ENCODE results near the gene MTA3. TPM values are rescaled to one million over a fixed set of nuclear protein-coding genes. Genes with fewer than 3 reads are reported as not detected.

The MTA3 gene
- total RNA-seq, 1 donor, result 34.1 TPM

GRCh38 chr2:42743659-42743990 is 175.2 kb downstream of the MTA3 start:
- TF ChIP-seq CTCF (IDR thresholded peaks at IDR 0.05; ENCODE audit: insufficient read depth, low read length), result no peak

GRCh38 chr2:42744545-42745082 is 176.2 kb downstream of the MTA3 start:
- no peak for TF ChIP-seq CTCF (IDR thresholded peaks at IDR 0.05; ENCODE audit: insufficient read depth, low read length)
- H3K4me3 ChIP-seq (ENCODE audit: low read depth, low read length), result no peak overlapping the region
- no peak for DNase-seq (ENCODE audit: low read depth)

More at GRCh38 chr2:42743659-42743990, 175.2 kb downstream of the MTA3 start:
- DNase-seq (ENCODE audit: low read depth), result no peak
- no peak overlapping the region for H3K4me3 ChIP-seq (ENCODE audit: low read depth, low read length)

GRCh38 chr2:42747422-42747821 is 179.0 kb downstream of the MTA3 start:
- H3K4me3 ChIP-seq (ENCODE audit: low read depth, low read length), result no peak overlapping the region
- no peak for DNase-seq (ENCODE audit: low read depth)
- no peak for TF ChIP-seq CTCF (IDR thresholded peaks at IDR 0.05; ENCODE audit: insufficient read depth, low read length)

- no peak overlapping the region for H3K4me3 ChIP-seq (ENCODE audit: low read depth, low read length)
- no peak for TF ChIP-seq CTCF (IDR thresholded peaks at IDR 0.05; ENCODE audit: insufficient read depth, low read length)
- DNase-seq (ENCODE audit: low read depth), result no peak
Observed at GRCh38 chr2:42748840-42749239, 180.4 kb downstream of the MTA3 start.

DNA sequence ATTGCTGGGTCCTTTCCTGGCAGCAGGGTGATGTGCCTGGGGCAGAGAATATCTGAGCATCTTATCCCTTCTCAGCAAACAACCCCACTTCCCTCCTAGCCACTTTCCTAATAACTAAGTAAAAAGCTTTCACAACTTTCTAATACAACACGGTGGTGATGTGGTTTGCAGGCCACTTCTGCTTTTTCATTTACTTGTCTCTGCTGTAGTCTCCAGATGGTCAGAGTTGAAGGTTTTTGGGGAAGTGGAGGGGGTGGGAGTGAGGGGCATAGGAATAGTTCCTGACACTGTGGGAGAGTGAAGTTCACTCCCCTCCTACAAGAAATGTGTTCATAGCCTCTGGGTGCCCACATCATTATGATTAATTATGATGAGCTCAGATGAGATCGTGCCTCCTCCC is 183.9 kb downstream of the MTA3 start:
- no peak for DNase-seq (ENCODE audit: low read depth)
- no peak for TF ChIP-seq CTCF (IDR thresholded peaks at IDR 0.05; ENCODE audit: insufficient read depth, low read length)
- no peak overlapping the region for H3K4me3 ChIP-seq (ENCODE audit: low read depth, low read length)

DNA sequence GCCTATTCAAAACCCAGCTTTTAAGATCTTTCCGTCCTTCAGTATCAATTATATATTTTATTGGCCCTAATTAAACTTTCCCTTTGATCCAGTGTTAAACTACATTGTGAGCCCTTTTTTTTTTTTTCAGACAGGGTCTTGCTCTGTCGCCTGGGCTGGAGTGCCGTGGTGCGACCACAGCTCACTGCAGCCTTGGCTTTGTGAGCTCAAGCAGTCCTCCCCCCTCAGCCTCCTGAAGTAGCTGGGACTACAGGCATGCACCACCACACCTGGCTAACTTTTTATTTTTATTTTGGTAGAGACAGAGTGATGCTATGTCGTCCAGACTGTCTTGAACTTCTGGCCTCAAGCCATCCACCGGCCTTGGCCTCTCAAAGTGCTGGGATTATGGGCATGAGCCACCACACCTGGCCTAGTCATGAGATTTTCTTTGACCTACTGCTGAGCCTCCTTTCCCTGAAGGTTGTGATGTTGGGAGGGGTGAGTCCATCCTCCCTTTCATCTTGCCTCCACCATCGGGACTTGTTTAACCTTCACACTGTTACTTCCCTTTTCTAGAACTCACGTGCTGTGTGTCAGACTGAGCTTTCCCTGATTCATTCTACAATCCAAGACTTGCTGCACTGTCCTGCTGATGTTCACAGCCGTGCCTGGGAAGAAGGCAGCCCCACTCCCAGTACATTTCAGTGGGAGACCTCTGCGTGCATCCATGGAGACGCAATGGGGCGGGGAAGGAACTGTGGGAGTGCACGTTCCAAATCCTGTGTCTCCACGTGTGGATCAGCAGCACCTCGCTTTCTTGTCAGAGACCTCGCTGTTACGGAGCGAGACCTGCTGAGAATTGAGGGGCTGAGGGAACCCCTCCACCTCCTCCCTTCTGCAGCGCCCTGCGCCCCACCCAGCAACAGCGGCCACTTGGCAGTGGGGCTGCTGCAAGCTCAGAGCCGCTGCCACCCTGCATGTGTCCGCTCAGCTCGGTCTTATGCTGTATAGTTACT is 184.7 kb downstream of the MTA3 start:
- DNase-seq (ENCODE audit: low read depth), result no peak

More for the DNA sequence above, 184.7 kb downstream of the MTA3 start:
- H3K4me3 ChIP-seq (ENCODE audit: low read depth, low read length), result no peak overlapping the region
- TF ChIP-seq CTCF (IDR thresholded peaks at IDR 0.05; ENCODE audit: insufficient read depth, low read length), result no peak
